Neutrophil (primary cell): ENCODE results near the gene ITIH2.

Experiments
- H3K27ac ChIP-seq: fragments of 200-600 bp; sonication (generic); 2 replicates; pipeline ENCODE4 v1.5.1; 2016; ENCODE audit warnings: mild to moderate bottlenecking, moderate library complexity
- H3K27me3 ChIP-seq: fragments of 200-600 bp; sonication (generic); 2 replicates; pipeline ENCODE4 v1.6.0; 2016; ENCODE audit warnings: mild to moderate bottlenecking
- H3K36me3 ChIP-seq: fragments of 200-600 bp; sonication (generic); 2 replicates; pipeline ENCODE4 v1.5.1; 2017
- H3K4me1 ChIP-seq, 2 experiments: fragments of 200-600 bp in 1 of 2; sonication (generic) in 1 of 2; 1 replicate in 1 of 2; 2 replicates in 1 of 2; pipeline versions ENCODE4 v1.5.1 to v1.6.1; 2013 to 2016; ENCODE audit warnings: low read depth in 1 of 2, low read length in 1 of 2, mild to moderate bottlenecking in 1 of 2, moderate library complexity in 1 of 2; ENCODE audit not compliant: control insufficient read depth in 1 of 2, insufficient read depth in 1 of 2
- H3K4me3 ChIP-seq, 2 experiments: fragments of 200-600 bp in 1 of 2; sonication (generic) in 1 of 2; 1 replicate in 1 of 2; 2 replicates in 1 of 2; pipeline ENCODE4 v1.5.1; 2013 to 2016; ENCODE audit warnings: low read depth in 1 of 2, low read length in 1 of 2, mild to moderate bottlenecking in 1 of 2, moderate library complexity in 1 of 2
- H3K9me3 ChIP-seq: fragments of 200-600 bp; sonication (generic); 2 replicates; pipeline ENCODE4 v1.5.1; 2016
- TF ChIP-seq, protein P1 (sequence below): fragments of 200-600 bp; sonication (generic); IDR thresholded peaks from 2 replicates; pipeline ENCODE4 v1.5.1; 2016; ENCODE audit warnings: antibody characterized with exemption

Gene ITIH2

GRCh38 chr10:7696545-7696944 lies 6.6 kb upstream of the ITIH2 start:
- TF ChIP-seq, protein P1, sequence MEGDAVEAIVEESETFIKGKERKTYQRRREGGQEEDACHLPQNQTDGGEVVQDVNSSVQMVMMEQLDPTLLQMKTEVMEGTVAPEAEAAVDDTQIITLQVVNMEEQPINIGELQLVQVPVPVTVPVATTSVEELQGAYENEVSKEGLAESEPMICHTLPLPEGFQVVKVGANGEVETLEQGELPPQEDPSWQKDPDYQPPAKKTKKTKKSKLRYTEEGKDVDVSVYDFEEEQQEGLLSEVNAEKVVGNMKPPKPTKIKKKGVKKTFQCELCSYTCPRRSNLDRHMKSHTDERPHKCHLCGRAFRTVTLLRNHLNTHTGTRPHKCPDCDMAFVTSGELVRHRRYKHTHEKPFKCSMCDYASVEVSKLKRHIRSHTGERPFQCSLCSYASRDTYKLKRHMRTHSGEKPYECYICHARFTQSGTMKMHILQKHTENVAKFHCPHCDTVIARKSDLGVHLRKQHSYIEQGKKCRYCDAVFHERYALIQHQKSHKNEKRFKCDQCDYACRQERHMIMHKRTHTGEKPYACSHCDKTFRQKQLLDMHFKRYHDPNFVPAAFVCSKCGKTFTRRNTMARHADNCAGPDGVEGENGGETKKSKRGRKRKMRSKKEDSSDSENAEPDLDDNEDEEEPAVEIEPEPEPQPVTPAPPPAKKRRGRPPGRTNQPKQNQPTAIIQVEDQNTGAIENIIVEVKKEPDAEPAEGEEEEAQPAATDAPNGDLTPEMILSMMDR = no peak
- Histone ChIP-seq H3K4me3 (no peak overlapping the region), H3K4me1 (no peaks in the 10 kb centered on the region), H3K27me3 (peaks cover 8% of the 10 kb centered on the region), H3K9me3 (no peaks in the 10 kb centered on the region), H3K36me3 (no peaks in the 10 kb centered on the region), H3K27ac (no peak overlapping the region)

DNA sequence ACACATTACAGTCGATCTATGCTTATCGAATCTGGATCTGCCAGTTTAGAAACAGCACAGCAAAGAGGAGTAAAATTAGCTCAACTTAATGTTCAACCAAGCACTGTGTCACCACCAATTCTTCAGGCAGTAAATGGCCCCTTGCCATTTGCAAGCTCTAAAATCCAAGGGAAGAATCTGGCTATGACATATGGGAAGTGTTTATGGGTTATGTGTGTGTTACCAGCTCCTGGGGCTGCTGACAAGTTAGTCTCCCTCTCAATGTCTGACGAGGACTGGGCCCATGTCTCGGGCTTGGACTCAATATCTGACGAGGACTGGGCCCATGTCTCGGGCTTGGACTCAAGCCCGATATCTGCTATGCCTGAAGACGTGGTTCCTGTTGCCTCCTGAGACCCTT lies 5.7 kb upstream of the ITIH2 start:
- no peaks in the 10 kb centered on the region for H3K4me1 ChIP-seq
- TF ChIP-seq, protein P1 = no peak
- H3K36me3 ChIP-seq = no peaks in the 10 kb centered on the region
- H3K4me3 ChIP-seq = no peak overlapping the region
- H3K27me3 ChIP-seq = peaks cover 13% of the 10 kb centered on the region
- no peaks in the 10 kb centered on the region for H3K9me3 ChIP-seq
- H3K27ac ChIP-seq = no peak overlapping the region

DNA sequence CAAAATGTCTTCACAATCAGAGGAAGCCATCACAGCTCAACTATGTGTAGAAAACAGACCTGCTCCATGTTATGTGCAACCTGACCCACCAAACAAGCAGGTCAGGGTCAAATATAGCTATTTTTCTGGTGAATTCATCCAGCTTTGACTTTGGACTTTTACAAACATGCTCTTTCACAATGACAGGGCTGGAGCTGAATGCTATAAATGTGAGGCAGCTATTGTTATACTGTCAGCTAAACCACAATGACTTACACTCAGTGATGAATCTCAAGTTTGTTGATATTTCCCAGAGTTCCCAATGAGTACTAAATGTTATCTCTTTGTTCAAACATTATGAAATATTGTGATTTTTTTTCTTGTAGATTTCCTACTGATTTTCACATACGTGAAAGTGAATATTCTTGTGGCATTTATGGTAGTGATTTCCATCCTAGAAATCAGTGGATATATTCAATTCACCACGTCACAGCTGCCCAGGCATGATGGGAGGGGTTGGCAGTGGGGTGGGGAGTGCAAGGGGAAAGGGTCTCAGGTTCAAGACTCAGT lies 2.5 kb upstream of the ITIH2 start:
- H3K4me3 ChIP-seq = no peak overlapping the region
- H3K4me1 ChIP-seq = no peaks in the 10 kb centered on the region
- peaks cover 45% of the 10 kb centered on the region for H3K27me3 ChIP-seq
- H3K27ac ChIP-seq = no peak overlapping the region
- TF ChIP-seq, protein P1 = no peak
- H3K9me3 ChIP-seq = no peaks in the 10 kb centered on the region
- H3K36me3 ChIP-seq = no peaks in the 10 kb centered on the region

GRCh38 chr10:7701158-7701742 lies 1.9 kb upstream of the ITIH2 start:
- Histone ChIP-seq H3K36me3 (no peaks in the 10 kb centered on the region), H3K27me3 (peaks cover 49% of the 10 kb centered on the region), H3K27ac (no peak overlapping the region), H3K4me3 (no peak overlapping the region), H3K4me1 (no peaks in the 10 kb centered on the region), H3K9me3 (no peaks in the 10 kb centered on the region)
- TF ChIP-seq, protein P1 = no peak

DNA sequence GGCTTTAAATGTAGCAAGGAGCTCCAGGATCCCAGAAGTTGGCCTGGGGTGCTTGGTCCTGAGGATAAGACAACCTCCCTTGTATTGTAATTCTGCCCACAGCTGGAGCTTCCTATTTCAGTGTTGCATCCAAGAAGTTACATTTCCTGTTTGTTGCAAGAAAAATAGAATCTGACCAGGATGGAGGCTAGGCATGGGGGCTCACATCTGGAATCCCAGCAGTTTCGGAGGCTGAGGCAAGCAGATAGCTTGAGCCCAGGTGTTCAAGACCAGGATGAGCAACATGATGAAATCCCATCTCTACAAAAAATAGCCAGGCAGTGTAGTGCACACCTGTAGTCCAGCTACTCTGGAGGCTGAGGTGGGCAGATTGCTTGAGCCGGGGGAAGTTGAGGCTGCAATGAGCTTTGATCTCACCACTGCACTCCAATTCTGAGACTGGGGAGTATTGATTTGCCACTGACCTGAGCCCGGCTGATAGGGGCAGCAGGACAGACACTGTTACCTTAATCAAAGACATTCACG lies 766 bp upstream of the ITIH2 start:
- Histone ChIP-seq H3K4me1 (no peaks in the 10 kb centered on the region), H3K36me3 (no peaks in the 10 kb centered on the region), H3K27me3 (peaks cover 55% of the 10 kb centered on the region), H3K4me3 (no peak overlapping the region), H3K9me3 (no peaks in the 10 kb centered on the region), H3K27ac (no peak overlapping the region)
- TF ChIP-seq, protein P1 = no peak
